ENCODE data around the gene PIEZO1. TPM values are rescaled to one million over a fixed set of nuclear protein-coding genes. Genes with fewer than 3 reads are reported as not detected.

The PIEZO1 gene
- total and polyA plus RNA-seq, 2 donors (not counting 1 experiment from before 2014, with no cell fraction given) = 94.5 to 313 TPM

DNA sequence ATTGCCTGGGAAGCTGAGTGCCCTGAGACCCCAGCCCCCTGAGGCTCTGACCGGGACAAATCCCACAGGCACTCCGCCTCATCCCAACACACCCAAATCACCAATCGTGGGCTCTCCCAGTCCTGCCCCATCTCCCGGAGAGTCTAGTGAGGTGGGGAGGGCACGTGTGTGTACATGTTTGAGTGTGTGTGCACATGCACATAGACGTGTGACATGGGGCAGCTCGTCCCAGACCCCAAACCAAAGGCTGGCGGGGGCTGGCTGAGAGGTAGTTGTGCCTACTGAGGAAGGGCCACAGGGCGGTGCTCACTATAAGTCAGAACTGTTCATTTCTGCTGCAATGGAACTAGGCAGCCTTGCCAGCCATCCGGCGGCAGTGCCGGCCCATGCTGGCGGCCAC lies 107.3 kb downstream of the PIEZO1 start:
- H3K4me3 ChIP-seq (replicated peaks in 1 of 4; ENCODE audit: control extremely low read depth in 1 of 4, insufficient read depth in 1 of 4, low read depth in 3 of 4, low read length in 4 of 4) = no peak overlapping the region
- no peak overlapping the region for H3K4me2 ChIP-seq (ENCODE audit: extremely low read depth, insufficient read depth, low read length)
- no peaks in the 10 kb centered on the region for H3K4me1 ChIP-seq (ENCODE audit: control insufficient read depth, extremely low read depth, insufficient read depth, low read length)
- TF ChIP-seq, protein P1, sequence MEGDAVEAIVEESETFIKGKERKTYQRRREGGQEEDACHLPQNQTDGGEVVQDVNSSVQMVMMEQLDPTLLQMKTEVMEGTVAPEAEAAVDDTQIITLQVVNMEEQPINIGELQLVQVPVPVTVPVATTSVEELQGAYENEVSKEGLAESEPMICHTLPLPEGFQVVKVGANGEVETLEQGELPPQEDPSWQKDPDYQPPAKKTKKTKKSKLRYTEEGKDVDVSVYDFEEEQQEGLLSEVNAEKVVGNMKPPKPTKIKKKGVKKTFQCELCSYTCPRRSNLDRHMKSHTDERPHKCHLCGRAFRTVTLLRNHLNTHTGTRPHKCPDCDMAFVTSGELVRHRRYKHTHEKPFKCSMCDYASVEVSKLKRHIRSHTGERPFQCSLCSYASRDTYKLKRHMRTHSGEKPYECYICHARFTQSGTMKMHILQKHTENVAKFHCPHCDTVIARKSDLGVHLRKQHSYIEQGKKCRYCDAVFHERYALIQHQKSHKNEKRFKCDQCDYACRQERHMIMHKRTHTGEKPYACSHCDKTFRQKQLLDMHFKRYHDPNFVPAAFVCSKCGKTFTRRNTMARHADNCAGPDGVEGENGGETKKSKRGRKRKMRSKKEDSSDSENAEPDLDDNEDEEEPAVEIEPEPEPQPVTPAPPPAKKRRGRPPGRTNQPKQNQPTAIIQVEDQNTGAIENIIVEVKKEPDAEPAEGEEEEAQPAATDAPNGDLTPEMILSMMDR (conservative IDR thresholded peaks at IDR 0.05 in 1 of 2, IDR thresholded peaks at IDR 0.05 in 1 of 2; ENCODE audit: low read depth in 1 of 2, low read length in 2 of 2) = no peak
- no peak for TF ChIP-seq EZH2 (IDR thresholded peaks at IDR 0.05; ENCODE audit: low read length, missing control alignments)
- H3K9me3 ChIP-seq (ENCODE audit: control insufficient read depth, insufficient read depth, low read depth, low read length) = no peaks in the 10 kb centered on the region
- H3K27ac ChIP-seq (ENCODE audit: insufficient read depth, low read length) = no peak overlapping the region
- no peaks in the 10 kb centered on the region for H4K20me1 ChIP-seq (ENCODE audit: control insufficient read depth, extremely low read depth, insufficient read depth, low read length)
- no peaks in the 10 kb centered on the region for H3K79me2 ChIP-seq (ENCODE audit: control insufficient read depth, insufficient read depth, low read length)
- H3K9ac ChIP-seq (ENCODE audit: insufficient read depth, low read length) = no peak overlapping the region
- no peaks in the 10 kb centered on the region for H3K36me3 ChIP-seq (ENCODE audit: control insufficient read depth, insufficient read depth, low read length)
- peaks cover 4% of the 10 kb centered on the region for H3K27me3 ChIP-seq (ENCODE audit: control insufficient read depth, insufficient read depth, low read length)
- H2AFZ ChIP-seq (ENCODE audit: low read length) = no peak overlapping the region
- DNase-seq (ENCODE audit: low read depth in 2 of 2) = no peak

DNA sequence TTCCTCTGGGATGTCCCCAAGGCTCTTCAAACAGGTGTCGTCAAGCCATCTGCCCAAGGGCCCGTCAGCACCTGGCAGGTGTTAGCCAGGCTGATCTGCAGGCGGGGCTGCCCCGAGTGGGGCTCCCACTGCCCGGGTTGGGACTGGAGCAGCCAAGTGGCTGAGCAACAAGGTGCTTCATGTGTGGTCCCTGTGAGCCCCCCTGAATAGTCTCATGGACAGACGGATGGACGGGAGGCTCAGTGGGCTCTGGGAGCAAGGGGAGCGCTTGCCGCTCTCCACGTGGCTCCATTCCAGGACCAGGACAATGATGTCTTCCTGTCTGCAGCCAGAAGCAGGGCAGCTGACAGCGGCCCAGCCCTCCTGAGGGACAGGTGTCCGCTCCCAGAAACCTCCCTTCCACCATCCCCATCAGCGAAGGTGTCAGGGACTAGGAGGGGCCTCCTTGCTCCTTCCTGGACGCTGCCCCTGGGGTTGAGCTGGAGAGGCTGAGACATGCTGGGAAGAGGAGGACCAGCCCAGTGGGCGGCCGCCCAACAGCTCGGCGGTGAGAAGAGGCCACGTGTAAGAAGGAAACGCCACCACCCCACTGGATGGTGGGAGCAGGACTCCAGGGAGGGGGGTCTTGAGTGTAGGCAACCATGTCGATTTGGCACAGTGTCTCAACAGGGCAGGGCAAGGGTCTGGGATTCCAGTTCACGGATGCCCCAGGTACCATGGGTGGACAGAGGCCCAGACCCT lies 108.3 kb downstream of the PIEZO1 start:
- no peak overlapping the region for H3K27ac ChIP-seq (ENCODE audit: insufficient read depth, low read length)

DNA sequence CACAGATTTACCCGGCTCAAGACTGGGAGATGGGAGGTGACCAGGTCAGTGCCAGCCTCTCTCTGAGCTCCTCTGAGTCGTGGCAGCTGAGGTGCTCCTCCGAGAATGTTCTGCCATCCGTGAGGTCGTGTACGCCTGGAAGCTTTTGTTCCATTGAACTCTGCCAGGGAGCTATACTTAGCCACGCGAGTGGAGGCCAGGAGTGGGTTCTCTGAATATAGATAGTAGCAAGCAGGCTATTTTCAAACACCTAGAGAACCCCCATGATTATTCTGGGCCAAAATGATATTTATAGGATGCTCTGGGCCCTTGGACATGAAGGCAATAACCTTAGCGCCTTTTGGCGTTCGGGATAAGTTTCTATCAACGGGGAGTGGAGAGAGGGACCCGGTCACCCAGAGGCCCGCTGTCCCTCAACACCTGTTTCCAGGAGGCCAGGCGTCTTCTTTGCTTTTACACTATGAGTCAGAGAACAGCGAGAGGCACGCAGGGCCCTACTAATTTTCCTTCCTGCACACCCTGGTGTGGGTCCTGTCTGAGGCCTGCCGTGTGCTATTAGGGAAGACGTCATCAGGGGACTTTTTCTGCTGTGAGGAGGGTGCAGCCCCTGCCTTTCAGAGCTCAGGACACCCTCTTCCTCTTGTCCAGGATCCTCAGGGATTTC lies 111.2 kb downstream of the PIEZO1 start:
- DNase-seq (ENCODE audit: low read depth in 2 of 2) = no peak
- H3K36me3 ChIP-seq (ENCODE audit: control insufficient read depth, insufficient read depth, low read length) = peaks cover 2% of the 10 kb centered on the region
- H4K20me1 ChIP-seq (ENCODE audit: control insufficient read depth, extremely low read depth, insufficient read depth, low read length) = no peaks in the 10 kb centered on the region
- H2AFZ ChIP-seq (ENCODE audit: low read length) = no peak overlapping the region
- TF ChIP-seq, protein P1 (conservative IDR thresholded peaks at IDR 0.05 in 1 of 2, IDR thresholded peaks at IDR 0.05 in 1 of 2; ENCODE audit: low read depth in 1 of 2, low read length in 2 of 2) = no peak
- TF ChIP-seq EZH2 (IDR thresholded peaks at IDR 0.05; ENCODE audit: low read length, missing control alignments) = no peak
- H3K27ac ChIP-seq (ENCODE audit: insufficient read depth, low read length) = no peak overlapping the region
- H3K9me3 ChIP-seq (ENCODE audit: control insufficient read depth, insufficient read depth, low read depth, low read length) = no peaks in the 10 kb centered on the region
- no peaks in the 10 kb centered on the region for H3K4me1 ChIP-seq (ENCODE audit: control insufficient read depth, extremely low read depth, insufficient read depth, low read length)
- H3K9ac ChIP-seq (ENCODE audit: insufficient read depth, low read length) = no peak overlapping the region
- H3K4me3 ChIP-seq (replicated peaks in 1 of 4; ENCODE audit: control extremely low read depth in 1 of 4, insufficient read depth in 1 of 4, low read depth in 3 of 4, low read length in 4 of 4) = no peak overlapping the region
- peaks cover 4% of the 10 kb centered on the region for H3K27me3 ChIP-seq (ENCODE audit: control insufficient read depth, insufficient read depth, low read length)
- no peak overlapping the region for H3K4me2 ChIP-seq (ENCODE audit: extremely low read depth, insufficient read depth, low read length)
- no peaks in the 10 kb centered on the region for H3K79me2 ChIP-seq (ENCODE audit: control insufficient read depth, insufficient read depth, low read length)

More for the DNA sequence above, 108.3 kb downstream of the PIEZO1 start:
- no peaks in the 10 kb centered on the region for H3K4me1 ChIP-seq (ENCODE audit: control insufficient read depth, extremely low read depth, insufficient read depth, low read length)
- peaks cover 2% of the 10 kb centered on the region for H3K36me3 ChIP-seq (ENCODE audit: control insufficient read depth, insufficient read depth, low read length)
- TF ChIP-seq, protein P1 (conservative IDR thresholded peaks at IDR 0.05 in 1 of 2, IDR thresholded peaks at IDR 0.05 in 1 of 2; ENCODE audit: low read depth in 1 of 2, low read length in 2 of 2) = no peak
- TF ChIP-seq EZH2 (IDR thresholded peaks at IDR 0.05; ENCODE audit: low read length, missing control alignments) = no peak
- H3K9me3 ChIP-seq (ENCODE audit: control insufficient read depth, insufficient read depth, low read depth, low read length) = no peaks in the 10 kb centered on the region
- H3K79me2 ChIP-seq (ENCODE audit: control insufficient read depth, insufficient read depth, low read length) = no peaks in the 10 kb centered on the region
- no peak overlapping the region for H3K9ac ChIP-seq (ENCODE audit: insufficient read depth, low read length)
- H4K20me1 ChIP-seq (ENCODE audit: control insufficient read depth, extremely low read depth, insufficient read depth, low read length) = no peaks in the 10 kb centered on the region
- DNase-seq (ENCODE audit: low read depth in 2 of 2) = no peak
- no peak overlapping the region for H3K4me3 ChIP-seq (replicated peaks in 1 of 4; ENCODE audit: control extremely low read depth in 1 of 4, insufficient read depth in 1 of 4, low read depth in 3 of 4, low read length in 4 of 4)
- peaks cover 4% of the 10 kb centered on the region for H3K27me3 ChIP-seq (ENCODE audit: control insufficient read depth, insufficient read depth, low read length)
- no peak overlapping the region for H2AFZ ChIP-seq (ENCODE audit: low read length)
- no peak overlapping the region for H3K4me2 ChIP-seq (ENCODE audit: extremely low read depth, insufficient read depth, low read length)

Measured in fibroblast of lung (primary cell).